Panc1 (cell line): Measurements from ENCODE around the gene IGFALS. TPM values are rescaled to one million over a fixed set of nuclear protein-coding genes. Genes with fewer than 3 reads are reported as not detected.

Experiments used
- ATAC-seq: fragments of 200-7000 bp; cut with Tn5 transposase; 2 replicates; pipeline ENCODE4 v1.9.1; 2020; ENCODE audit warnings: mild to moderate bottlenecking, moderate library complexity
- BruUV-seq: library from RNA; stranded (reverse); fragments of 400-500 nt; replicated peaks from 2 replicates; lab custom pipeline; 2021; lab: Mats Ljungman, UMichigan
- CTCF ChIA-PET: fragments of 300-600 bp; sonication (Branson Sonifier 250); formaldehyde crosslinking; loops from one replicate; lab custom pipeline; 2022; ENCODE audit warnings: antibody characterized with exemption; lab: Charles Lee
- POLR2A ChIA-PET: fragments of 300-600 bp; sonication (Branson Sonifier 250); formaldehyde crosslinking; loops from one replicate; lab custom pipeline; 2022; ENCODE audit warnings: antibody characterized with exemption; lab: Charles Lee
- DNase-seq: peaks from one replicate; pipeline ENCODE4 v3.0.0-alpha.2; 2010; ENCODE audit warnings: low read depth, low spot score
- H3K27ac ChIP-seq: 2 replicates; pipeline ENCODE4 v1.5.1; 2011; ENCODE audit warnings: mild to moderate bottlenecking, low read length, inconsistent platforms
- H3K27me3 ChIP-seq: fragments of 200-500 bp; sonication (Bioruptor generic); 2 replicates; pipeline ENCODE4 v1.6.0; 2014; ENCODE audit warnings: low read length, inconsistent platforms; ENCODE audit not compliant: control insufficient read depth, insufficient read depth
- H3K36me3 ChIP-seq: fragments of 200-500 bp; sonication (Bioruptor generic); 2 replicates; pipeline ENCODE4 v1.5.1; 2014; ENCODE audit warnings: inconsistent platforms, mild to moderate bottlenecking, low read length, moderate library complexity; ENCODE audit not compliant: control insufficient read depth, insufficient read depth
- H3K4me1 ChIP-seq: 2 replicates; pipeline ENCODE4 v1.5.1; 2011; ENCODE audit warnings: inconsistent platforms, mild to moderate bottlenecking, low read length, moderate library complexity; ENCODE audit not compliant: control insufficient read depth, insufficient read depth
- H3K4me3 ChIP-seq, 2 experiments: 2 replicates each; pipeline ENCODE4 v1.5.1; 2011 to 2012; ENCODE audit warnings: low read depth in 2 of 2, low read length in 2 of 2, mild to moderate bottlenecking in 2 of 2, inconsistent platforms in 1 of 2, moderate library complexity in 1 of 2
- H3K9me3 ChIP-seq: fragments of 200-500 bp; sonication (Bioruptor generic); 2 replicates; pipeline ENCODE4 v1.5.1; 2014; ENCODE audit warnings: low read depth, mild to moderate bottlenecking, inconsistent platforms, low read length, moderate library complexity; ENCODE audit not compliant: control insufficient read depth, insufficient read depth
- CTCF ChIP-seq: fragments of 450-650 bp; IDR thresholded peaks from 2 replicates; pipeline ENCODE4 v1.5.1; 2017; ENCODE audit warnings: mild to moderate bottlenecking
- POLR2AphosphoS5 ChIP-seq: IDR thresholded peaks from 2 replicates; pipeline ENCODE4 v1.6.1; 2012; ENCODE audit warnings: mild to moderate bottlenecking, low read depth, low read length, moderate library complexity
- REST ChIP-seq, 2 experiments: IDR thresholded peaks; 2 replicates each; pipeline ENCODE4 v1.6.1; 2011 to 2012; ENCODE audit warnings: low read depth in 2 of 2, control low read depth in 1 of 2, low read length in 1 of 2, mild to moderate bottlenecking in 1 of 2, moderate library complexity in 1 of 2; ENCODE audit not compliant: insufficient read depth in 1 of 2
- SIN3A ChIP-seq: IDR thresholded peaks from 2 replicates; pipeline ENCODE4 v1.6.1; 2012; ENCODE audit warnings: low read depth, mild to moderate bottlenecking, low read length, moderate library complexity, borderline replicate concordance; ENCODE audit not compliant: insufficient read depth
- TCF7L2 ChIP-seq: IDR thresholded peaks from 2 replicates; pipeline ENCODE4 v1.6.1; 2011; ENCODE audit warnings: mild to moderate bottlenecking, low read depth, low read length, inconsistent platforms
- in situ Hi-C: cut with HindIII; loops from 2 replicates; pipeline ENCODE4 v1.10.0; 2016; ENCODE audit warnings: low sequenced_read_pairs, low pct_unique_long_range_greater_than_20kb
- intact Hi-C: fragments of 100-400 bp; cut with micrococcal nuclease; formaldehyde crosslinking; loops from one replicate; pipeline ENCODE4 v1.10.0; 2022; ENCODE audit not compliant: unreplicated experiment
- total RNA-seq: library from RNA; stranded (reverse); gene quantifications from one replicate; pipeline ENCODE4 v1.2.1, GENCODE V29; 2021; ENCODE audit not compliant: unreplicated experiment

The IGFALS gene
- total RNA-seq, 1 experiment from 2014 or later, result 0.10 TPM

- ChIA-PET POLR2A (no interaction called here), CTCF (no interaction called here)
- BruUV-seq, result no TSS peak
- ATAC-seq (no peak), DNase-seq (no peak)
- in situ Hi-C loops, result no loop called here
- Histone ChIP-seq H3K9me3 (no peaks in the 10 kb centered on the region), H3K36me3 (no peaks in the 10 kb centered on the region), H3K4me1 (peaks cover 3% of the 10 kb centered on the region; the same call in 1 of the 2 replicates), H3K27ac (no peak overlapping the region), H3K4me3 (no peak overlapping the region), H3K27me3 (no peaks in the 10 kb centered on the region)
- intact Hi-C loops, result no loop called here
- TF ChIP-seq POLR2AphosphoS5 (no peak), REST (IDR thresholded peaks at IDR 0.05; ENCODE audit: insufficient read depth in 1 of 2, low read depth in 2 of 2, low read length in 1 of 2) (no peak), SIN3A (no peak), CTCF (no peak), TCF7L2 (no peak)
Observed at GRCh38 chr16:1791256-1791942, 2.1 kb downstream of the IGFALS start.

- in situ Hi-C loops, result no loop called here
- H3K27me3 ChIP-seq, result no peaks in the 10 kb centered on the region
- no peak for TF ChIP-seq REST (IDR thresholded peaks at IDR 0.05; ENCODE audit: insufficient read depth in 1 of 2, low read depth in 2 of 2, low read length in 1 of 2)
- no peak for TF ChIP-seq POLR2AphosphoS5
- no peak for TF ChIP-seq SIN3A
- TF ChIP-seq CTCF, result no peak
- H3K4me1 ChIP-seq, result peaks cover 3% of the 10 kb centered on the region; the same call in 1 of the 2 replicates
- no peaks in the 10 kb centered on the region for H3K36me3 ChIP-seq
- H3K4me3 ChIP-seq, result no peak overlapping the region
- H3K9me3 ChIP-seq, result no peaks in the 10 kb centered on the region
- intact Hi-C loops, result no loop called here
- ChIA-PET CTCF (no interaction called here), POLR2A (no interaction called here)
- DNase-seq (no peak), ATAC-seq (no peak)
- no peak overlapping the region for H3K27ac ChIP-seq
- BruUV-seq, result no TSS peak
Observed at GRCh38 chr16:1790611-1791255, 2.8 kb downstream of the IGFALS start.
